ENCODE measurements around the gene NR2F2.

The NR2F2 gene

GRCh38 chr15:96330450-96331143 is at the start of gene NR2F2:
Gene NR2F2, plus strand, starts transcription at chr15:96330700. Its CDS starts 1,406 bp downstream, at chr15:96332106.
- Mint-ChIP-seq H3K4me3 (peak within 1 kb of the TSS; percentile 91), H3K27ac (peak within 1 kb of the TSS; percentile 86), H3K36me3 (ENCODE audit: low read depth) (peaks cover 6% of the 10 kb centered on the region), H3K4me1 (ENCODE audit: low read depth) (peaks cover 3% of the 10 kb centered on the region), H3K27me3 (ENCODE audit: low read depth) (peaks cover 89% of the 10 kb centered on the region), H3K9me3 (no peaks in the 10 kb centered on the region)

- H3K9me3 Mint-ChIP-seq = peaks cover 11% of the 10 kb centered on the region
Observed at GRCh38 chr15:96285305-96285704, 45.2 kb upstream of the NR2F2 start.

GRCh38 chr15:96285729-96286254 is 44.7 kb upstream of the NR2F2 start:
- no peaks in the 10 kb centered on the region for H3K36me3 Mint-ChIP-seq (ENCODE audit: low read depth)
- no peaks in the 10 kb centered on the region for H3K27me3 Mint-ChIP-seq (ENCODE audit: low read depth)
- H3K27ac Mint-ChIP-seq = no peak overlapping the region
- peaks cover 11% of the 10 kb centered on the region for H3K9me3 Mint-ChIP-seq
- H3K4me1 Mint-ChIP-seq (ENCODE audit: low read depth) = no peaks in the 10 kb centered on the region
- H3K4me3 Mint-ChIP-seq = no peak overlapping the region

More at GRCh38 chr15:96285305-96285704, 45.2 kb upstream of the NR2F2 start:
- Mint-ChIP-seq H3K27ac (no peak overlapping the region), H3K4me3 (no peak overlapping the region), H3K4me1 (ENCODE audit: low read depth) (no peaks in the 10 kb centered on the region), H3K36me3 (ENCODE audit: low read depth) (no peaks in the 10 kb centered on the region), H3K27me3 (ENCODE audit: low read depth) (no peaks in the 10 kb centered on the region)

- no peaks in the 10 kb centered on the region for H3K27me3 Mint-ChIP-seq (ENCODE audit: low read depth)
- no peaks in the 10 kb centered on the region for H3K9me3 Mint-ChIP-seq
- H3K27ac Mint-ChIP-seq = no peak overlapping the region
Observed at GRCh38 chr15:96290679-96291078, 39.8 kb upstream of the NR2F2 start.

GRCh38 chr15:96292635-96293034 is 37.9 kb upstream of the NR2F2 start:
- no peak overlapping the region for H3K4me3 Mint-ChIP-seq
- H3K4me1 Mint-ChIP-seq (ENCODE audit: low read depth) = no peaks in the 10 kb centered on the region
- no peaks in the 10 kb centered on the region for H3K27me3 Mint-ChIP-seq (ENCODE audit: low read depth)
- H3K27ac Mint-ChIP-seq = no peak overlapping the region
- no peaks in the 10 kb centered on the region for H3K9me3 Mint-ChIP-seq
- no peaks in the 10 kb centered on the region for H3K36me3 Mint-ChIP-seq (ENCODE audit: low read depth)

More at GRCh38 chr15:96290679-96291078, 39.8 kb upstream of the NR2F2 start:
- no peak overlapping the region for H3K4me3 Mint-ChIP-seq
- H3K36me3 Mint-ChIP-seq (ENCODE audit: low read depth) = no peaks in the 10 kb centered on the region
- H3K4me1 Mint-ChIP-seq (ENCODE audit: low read depth) = no peaks in the 10 kb centered on the region

GRCh38 chr15:96293441-96293840 is 37.1 kb upstream of the NR2F2 start:
- Mint-ChIP-seq H3K9me3 (peaks cover 7% of the 10 kb centered on the region), H3K4me1 (ENCODE audit: low read depth) (no peaks in the 10 kb centered on the region), H3K36me3 (ENCODE audit: low read depth) (no peaks in the 10 kb centered on the region), H3K27ac (no peak overlapping the region), H3K4me3 (no peak overlapping the region), H3K27me3 (ENCODE audit: low read depth) (no peaks in the 10 kb centered on the region)

GRCh38 chr15:96294766-96295165 is 35.7 kb upstream of the NR2F2 start:
- H3K27me3 Mint-ChIP-seq (ENCODE audit: low read depth) = no peaks in the 10 kb centered on the region

GRCh38 chr15:96296264-96296663 is 34.2 kb upstream of the NR2F2 start:
- H3K27ac Mint-ChIP-seq = no peak overlapping the region
- H3K9me3 Mint-ChIP-seq = peaks cover 11% of the 10 kb centered on the region
- no peaks in the 10 kb centered on the region for H3K4me1 Mint-ChIP-seq (ENCODE audit: low read depth)
- no peak overlapping the region for H3K4me3 Mint-ChIP-seq
- H3K27me3 Mint-ChIP-seq (ENCODE audit: low read depth) = no peaks in the 10 kb centered on the region
- no peaks in the 10 kb centered on the region for H3K36me3 Mint-ChIP-seq (ENCODE audit: low read depth)

More at GRCh38 chr15:96294766-96295165, 35.7 kb upstream of the NR2F2 start:
- Mint-ChIP-seq H3K36me3 (ENCODE audit: low read depth) (no peaks in the 10 kb centered on the region), H3K4me1 (ENCODE audit: low read depth) (no peaks in the 10 kb centered on the region), H3K4me3 (no peak overlapping the region), H3K9me3 (peaks cover 11% of the 10 kb centered on the region), H3K27ac (no peak overlapping the region)

- Mint-ChIP-seq H3K4me1 (ENCODE audit: low read depth) (no peaks in the 10 kb centered on the region), H3K36me3 (ENCODE audit: low read depth) (no peaks in the 10 kb centered on the region), H3K27ac (no peak overlapping the region), H3K27me3 (ENCODE audit: low read depth) (peaks cover 3% of the 10 kb centered on the region), H3K9me3 (peaks cover 11% of the 10 kb centered on the region), H3K4me3 (no peak overlapping the region)
Observed at GRCh38 chr15:96297783-96298182, 32.7 kb upstream of the NR2F2 start.

- Mint-ChIP-seq H3K9me3 (peaks cover 11% of the 10 kb centered on the region), H3K36me3 (ENCODE audit: low read depth) (no peaks in the 10 kb centered on the region), H3K27ac (no peak overlapping the region)
Observed at GRCh38 chr15:96298217-96298616, 32.3 kb upstream of the NR2F2 start.

GRCh38 chr15:96300836-96301235 is 29.7 kb upstream of the NR2F2 start:
- no peaks in the 10 kb centered on the region for H3K36me3 Mint-ChIP-seq (ENCODE audit: low read depth)
- H3K27ac Mint-ChIP-seq = no peak overlapping the region
- H3K9me3 Mint-ChIP-seq = peaks cover 11% of the 10 kb centered on the region
- H3K4me1 Mint-ChIP-seq (ENCODE audit: low read depth) = no peaks in the 10 kb centered on the region
- peaks cover 3% of the 10 kb centered on the region for H3K27me3 Mint-ChIP-seq (ENCODE audit: low read depth)
- no peak overlapping the region for H3K4me3 Mint-ChIP-seq

More at GRCh38 chr15:96298217-96298616, 32.3 kb upstream of the NR2F2 start:
- peaks cover 3% of the 10 kb centered on the region for H3K27me3 Mint-ChIP-seq (ENCODE audit: low read depth)
- H3K4me1 Mint-ChIP-seq (ENCODE audit: low read depth) = no peaks in the 10 kb centered on the region
- no peak overlapping the region for H3K4me3 Mint-ChIP-seq

GRCh38 chr15:96303503-96304056 is 26.9 kb upstream of the NR2F2 start:
- H3K27me3 Mint-ChIP-seq (ENCODE audit: low read depth) = peaks cover 3% of the 10 kb centered on the region
- H3K4me3 Mint-ChIP-seq = no peak overlapping the region
- no peak overlapping the region for H3K27ac Mint-ChIP-seq
- H3K9me3 Mint-ChIP-seq = peaks cover 3% of the 10 kb centered on the region
- no peaks in the 10 kb centered on the region for H3K36me3 Mint-ChIP-seq (ENCODE audit: low read depth)
- H3K4me1 Mint-ChIP-seq (ENCODE audit: low read depth) = no peaks in the 10 kb centered on the region

GRCh38 chr15:96304839-96305238 is 25.7 kb upstream of the NR2F2 start:
- no peaks in the 10 kb centered on the region for H3K9me3 Mint-ChIP-seq

GRCh38 chr15:96306321-96306720 is 24.2 kb upstream of the NR2F2 start:
- H3K27me3 Mint-ChIP-seq (ENCODE audit: low read depth) = peaks cover 3% of the 10 kb centered on the region
- H3K36me3 Mint-ChIP-seq (ENCODE audit: low read depth) = no peaks in the 10 kb centered on the region
- H3K4me3 Mint-ChIP-seq = no peak overlapping the region
- H3K4me1 Mint-ChIP-seq (ENCODE audit: low read depth) = no peaks in the 10 kb centered on the region
- no peak overlapping the region for H3K27ac Mint-ChIP-seq
- no peaks in the 10 kb centered on the region for H3K9me3 Mint-ChIP-seq

More at GRCh38 chr15:96304839-96305238, 25.7 kb upstream of the NR2F2 start:
- Mint-ChIP-seq H3K4me3 (no peak overlapping the region), H3K4me1 (ENCODE audit: low read depth) (no peaks in the 10 kb centered on the region), H3K27ac (no peak overlapping the region), H3K27me3 (ENCODE audit: low read depth) (peaks cover 3% of the 10 kb centered on the region), H3K36me3 (ENCODE audit: low read depth) (no peaks in the 10 kb centered on the region)

- Mint-ChIP-seq H3K27ac (no peak overlapping the region), H3K4me3 (no peak overlapping the region), H3K4me1 (ENCODE audit: low read depth) (no peaks in the 10 kb centered on the region), H3K27me3 (ENCODE audit: low read depth) (no peaks in the 10 kb centered on the region), H3K36me3 (ENCODE audit: low read depth) (no peaks in the 10 kb centered on the region), H3K9me3 (no peaks in the 10 kb centered on the region)
Observed at GRCh38 chr15:96307856-96308394, 22.6 kb upstream of the NR2F2 start.
